Measurements from ENCODE around the gene GPC6.

GPC6 gene

DNA sequence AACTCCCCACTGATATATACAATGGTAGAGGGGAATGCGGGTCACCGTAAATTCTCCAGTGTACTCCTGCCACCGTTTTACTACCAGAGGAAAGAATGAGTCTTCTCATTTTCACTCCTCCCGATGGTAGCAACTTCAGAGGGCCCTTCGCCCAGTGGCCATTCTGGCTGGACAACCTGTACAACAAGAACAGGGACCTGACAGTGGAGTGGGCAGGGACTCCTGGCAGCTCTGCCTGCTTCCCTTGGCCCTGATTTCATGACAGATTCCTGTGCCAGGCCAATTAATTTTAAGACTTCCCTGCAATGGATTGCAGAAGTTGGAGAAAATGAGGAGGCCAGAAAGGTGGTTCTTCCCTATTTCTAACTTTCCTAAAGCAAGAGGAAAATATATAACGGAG is 148.9 kb downstream of the GPC6 start:
- Histone ChIP-seq H3K27ac (no peak overlapping the region), H3K27me3 (ENCODE audit: insufficient read depth, low read depth) (no peaks in the 10 kb centered on the region), H2AFZ (ENCODE audit: low read depth) (no peak overlapping the region), H3K4me3 (IDR thresholded peaks at IDR 0.05; ENCODE audit: insufficient read depth, low read depth, low read length) (no peak overlapping the region), H3K4me1 (ENCODE audit: low read depth, poor library complexity, severe bottlenecking) (no peaks in the 10 kb centered on the region), H4K20me1 (ENCODE audit: insufficient read depth) (no peaks in the 10 kb centered on the region), H3K36me3 (ENCODE audit: insufficient read depth) (no peaks in the 10 kb centered on the region), H3K4me2 (no peak overlapping the region), H3K79me2 (ENCODE audit: insufficient read depth, low read depth) (no peaks in the 10 kb centered on the region), H3K9ac (no peak overlapping the region)
- TF ChIP-seq CTCF (conservative IDR thresholded peaks at IDR 0.05; ENCODE audit: low read depth, low read length): no peak

GRCh38 chr13:93377196-93377595 is 150.6 kb downstream of the GPC6 start:
- Histone ChIP-seq H2AFZ (ENCODE audit: low read depth) (no peak overlapping the region), H3K4me1 (ENCODE audit: low read depth, poor library complexity, severe bottlenecking) (no peaks in the 10 kb centered on the region), H3K36me3 (ENCODE audit: insufficient read depth) (no peaks in the 10 kb centered on the region), H3K79me2 (ENCODE audit: insufficient read depth, low read depth) (no peaks in the 10 kb centered on the region), H3K9ac (no peak overlapping the region), H3K4me3 (IDR thresholded peaks at IDR 0.05; ENCODE audit: insufficient read depth, low read depth, low read length) (no peak overlapping the region), H3K4me2 (no peak overlapping the region), H4K20me1 (ENCODE audit: insufficient read depth) (no peaks in the 10 kb centered on the region), H3K27me3 (ENCODE audit: insufficient read depth, low read depth) (no peaks in the 10 kb centered on the region), H3K27ac (no peak overlapping the region)
- TF ChIP-seq CTCF (conservative IDR thresholded peaks at IDR 0.05; ENCODE audit: low read depth, low read length): no peak

GRCh38 chr13:93378184-93378583 is 151.6 kb downstream of the GPC6 start:
- Histone ChIP-seq H3K4me2 (no peak overlapping the region), H3K4me3 (IDR thresholded peaks at IDR 0.05; ENCODE audit: insufficient read depth, low read depth, low read length) (no peak overlapping the region), H3K79me2 (ENCODE audit: insufficient read depth, low read depth) (no peaks in the 10 kb centered on the region), H2AFZ (ENCODE audit: low read depth) (no peak overlapping the region), H3K27ac (no peak overlapping the region), H3K27me3 (ENCODE audit: insufficient read depth, low read depth) (no peaks in the 10 kb centered on the region), H3K4me1 (ENCODE audit: low read depth, poor library complexity, severe bottlenecking) (no peaks in the 10 kb centered on the region), H3K36me3 (ENCODE audit: insufficient read depth) (no peaks in the 10 kb centered on the region), H4K20me1 (ENCODE audit: insufficient read depth) (no peaks in the 10 kb centered on the region), H3K9ac (no peak overlapping the region)
- no peak for TF ChIP-seq CTCF (conservative IDR thresholded peaks at IDR 0.05; ENCODE audit: low read depth, low read length)

GRCh38 chr13:93386116-93386515 is 159.5 kb downstream of the GPC6 start:
- Histone ChIP-seq H3K9ac (no peak overlapping the region), H3K4me2 (no peak overlapping the region), H4K20me1 (ENCODE audit: insufficient read depth) (no peaks in the 10 kb centered on the region), H3K4me1 (ENCODE audit: low read depth, poor library complexity, severe bottlenecking) (no peaks in the 10 kb centered on the region), H3K36me3 (ENCODE audit: insufficient read depth) (no peaks in the 10 kb centered on the region), H2AFZ (ENCODE audit: low read depth) (no peak overlapping the region), H3K4me3 (IDR thresholded peaks at IDR 0.05; ENCODE audit: insufficient read depth, low read depth, low read length) (no peak overlapping the region), H3K27ac (no peak overlapping the region), H3K79me2 (ENCODE audit: insufficient read depth, low read depth) (no peaks in the 10 kb centered on the region), H3K27me3 (ENCODE audit: insufficient read depth, low read depth) (no peaks in the 10 kb centered on the region)
- no peak for TF ChIP-seq CTCF (conservative IDR thresholded peaks at IDR 0.05; ENCODE audit: low read depth, low read length)

DNA sequence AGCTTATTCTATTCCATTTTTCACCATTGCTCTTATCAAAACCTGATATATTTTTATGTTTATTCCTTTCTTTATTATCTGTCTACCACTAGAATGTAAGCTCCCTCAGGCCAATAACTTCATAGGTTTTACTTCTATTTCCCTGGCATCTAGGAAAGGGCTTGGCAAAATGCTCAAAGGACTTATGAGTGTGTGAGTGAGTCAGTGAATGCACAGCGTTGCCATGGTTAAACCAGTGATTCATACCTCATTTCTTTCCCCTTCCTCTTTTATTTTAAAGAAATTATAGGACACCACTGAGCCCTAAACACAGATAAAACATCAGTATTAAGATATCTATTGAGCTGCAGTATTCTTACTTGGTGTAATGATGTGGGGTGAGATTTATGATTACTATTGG is 162.1 kb downstream of the GPC6 start:
- H3K4me2 ChIP-seq: no peak overlapping the region
- H3K4me1 ChIP-seq (ENCODE audit: low read depth, poor library complexity, severe bottlenecking): no peaks in the 10 kb centered on the region
- no peaks in the 10 kb centered on the region for H3K27me3 ChIP-seq (ENCODE audit: insufficient read depth, low read depth)
- no peak overlapping the region for H2AFZ ChIP-seq (ENCODE audit: low read depth)
- no peak overlapping the region for H3K4me3 ChIP-seq (IDR thresholded peaks at IDR 0.05; ENCODE audit: insufficient read depth, low read depth, low read length)
- no peak for TF ChIP-seq CTCF (conservative IDR thresholded peaks at IDR 0.05; ENCODE audit: low read depth, low read length)
- no peaks in the 10 kb centered on the region for H3K36me3 ChIP-seq (ENCODE audit: insufficient read depth)
- H4K20me1 ChIP-seq (ENCODE audit: insufficient read depth): no peaks in the 10 kb centered on the region
- H3K27ac ChIP-seq: no peak overlapping the region
- no peak overlapping the region for H3K9ac ChIP-seq
- no peaks in the 10 kb centered on the region for H3K79me2 ChIP-seq (ENCODE audit: insufficient read depth, low read depth)
